NB4 (cell line): ENCODE measurements around the gene STOML1.

ENCODE experiments used
- DNase-seq: peaks from one replicate; pipeline ENCODE4 v3.0.0; 2010; ENCODE audit warnings: low read depth
- H3K4me3 ChIP-seq: one replicate; pipeline ENCODE4 v1.5.1; 2011; ENCODE audit warnings: mild to moderate bottlenecking, low read depth, low read length, moderate library complexity
- MAX ChIP-seq: IDR thresholded peaks from 2 replicates; pipeline ENCODE4 v1.6.1; 2011; ENCODE audit warnings: low read depth, low read length
- MYC ChIP-seq: IDR thresholded peaks from 2 replicates; pipeline ENCODE4 v1.6.1; 2011; ENCODE audit warnings: low read depth, low read length
- POLR2A ChIP-seq: IDR thresholded peaks from 2 replicates; pipeline ENCODE4 v1.6.1; 2011; ENCODE audit warnings: mild to moderate bottlenecking; ENCODE audit not compliant: insufficient read length; ENCODE audit errors: extremely low read depth
- TF ChIP-seq, protein P1 (sequence below): IDR thresholded peaks from one replicate; pipeline ENCODE4 v1.5.1; 2012; ENCODE audit warnings: low read depth, low read length

The STOML1 gene

DNA sequence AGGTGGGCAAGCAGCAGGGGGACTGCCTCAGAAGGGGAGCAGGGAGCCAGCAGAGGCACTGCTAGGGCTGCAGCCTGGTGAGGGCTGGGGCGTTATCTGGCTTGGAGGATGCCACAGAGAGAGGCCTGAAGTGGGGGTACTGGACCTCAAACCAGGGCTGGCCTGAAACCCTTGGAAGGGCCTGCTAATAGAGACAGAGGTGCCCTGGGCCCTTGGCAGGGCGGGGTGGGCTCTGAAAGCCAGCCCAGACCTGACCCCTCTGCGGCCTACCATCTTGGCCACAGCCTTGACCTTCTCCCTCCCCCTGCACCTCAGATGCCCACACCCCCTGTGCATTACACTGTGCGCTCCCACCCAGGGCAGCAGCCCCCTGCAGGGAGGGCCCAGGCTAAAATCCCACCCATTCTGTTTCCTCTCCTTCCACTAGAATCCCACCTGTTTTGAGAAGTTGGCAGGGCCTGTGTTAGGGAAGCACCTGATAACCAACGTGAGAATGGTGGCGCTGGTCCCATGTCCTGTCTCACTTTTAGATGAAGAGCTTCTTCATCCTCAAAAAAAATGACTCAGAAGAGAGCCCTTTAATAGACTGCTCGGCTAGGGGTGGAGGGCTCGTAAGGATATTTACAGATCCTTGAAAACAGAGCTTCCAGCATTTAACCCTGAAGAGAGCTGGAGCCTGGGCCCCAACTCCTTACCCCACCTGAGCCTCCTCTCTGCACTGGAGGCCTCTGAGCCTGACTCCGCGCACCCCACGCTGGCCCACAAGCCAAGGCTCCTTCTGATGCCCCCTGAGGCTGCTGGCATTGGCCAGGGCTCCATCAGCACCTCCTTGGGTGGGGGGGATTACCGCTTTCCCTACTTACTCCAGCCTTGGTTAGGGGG lies 36.0 kb downstream of the STOML1 start:
- TF ChIP-seq, protein P1, sequence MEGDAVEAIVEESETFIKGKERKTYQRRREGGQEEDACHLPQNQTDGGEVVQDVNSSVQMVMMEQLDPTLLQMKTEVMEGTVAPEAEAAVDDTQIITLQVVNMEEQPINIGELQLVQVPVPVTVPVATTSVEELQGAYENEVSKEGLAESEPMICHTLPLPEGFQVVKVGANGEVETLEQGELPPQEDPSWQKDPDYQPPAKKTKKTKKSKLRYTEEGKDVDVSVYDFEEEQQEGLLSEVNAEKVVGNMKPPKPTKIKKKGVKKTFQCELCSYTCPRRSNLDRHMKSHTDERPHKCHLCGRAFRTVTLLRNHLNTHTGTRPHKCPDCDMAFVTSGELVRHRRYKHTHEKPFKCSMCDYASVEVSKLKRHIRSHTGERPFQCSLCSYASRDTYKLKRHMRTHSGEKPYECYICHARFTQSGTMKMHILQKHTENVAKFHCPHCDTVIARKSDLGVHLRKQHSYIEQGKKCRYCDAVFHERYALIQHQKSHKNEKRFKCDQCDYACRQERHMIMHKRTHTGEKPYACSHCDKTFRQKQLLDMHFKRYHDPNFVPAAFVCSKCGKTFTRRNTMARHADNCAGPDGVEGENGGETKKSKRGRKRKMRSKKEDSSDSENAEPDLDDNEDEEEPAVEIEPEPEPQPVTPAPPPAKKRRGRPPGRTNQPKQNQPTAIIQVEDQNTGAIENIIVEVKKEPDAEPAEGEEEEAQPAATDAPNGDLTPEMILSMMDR, result no peak
- TF ChIP-seq POLR2A (no peak), MYC (no peak), MAX (no peak)
- no peak overlapping the region for H3K4me3 ChIP-seq
- DNase-seq, result no peak

DNA sequence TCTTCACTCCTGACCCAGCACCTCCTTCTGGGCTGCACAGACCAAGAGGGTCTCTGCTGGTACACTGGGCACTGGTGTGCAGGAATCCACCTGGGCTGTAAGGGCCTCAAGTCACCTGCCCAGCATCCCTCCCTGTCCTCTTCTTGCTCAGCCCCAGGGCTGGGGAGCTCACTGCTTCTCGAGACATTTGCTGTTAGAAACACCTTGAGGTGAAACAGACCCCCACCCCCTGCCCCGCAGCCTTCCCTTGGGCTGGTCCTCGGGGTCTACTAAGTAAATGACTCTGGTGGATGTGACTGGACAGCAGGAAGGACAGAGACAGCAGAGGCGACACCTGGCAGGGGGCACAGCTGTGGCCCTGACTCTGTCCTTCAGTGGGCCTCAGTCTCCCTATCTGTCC lies 36.8 kb downstream of the STOML1 start:
- no peak for DNase-seq
- no peak overlapping the region for H3K4me3 ChIP-seq
- no peak for TF ChIP-seq MYC
- TF ChIP-seq POLR2A, result no peak
- TF ChIP-seq, protein P1, result no peak

DNA sequence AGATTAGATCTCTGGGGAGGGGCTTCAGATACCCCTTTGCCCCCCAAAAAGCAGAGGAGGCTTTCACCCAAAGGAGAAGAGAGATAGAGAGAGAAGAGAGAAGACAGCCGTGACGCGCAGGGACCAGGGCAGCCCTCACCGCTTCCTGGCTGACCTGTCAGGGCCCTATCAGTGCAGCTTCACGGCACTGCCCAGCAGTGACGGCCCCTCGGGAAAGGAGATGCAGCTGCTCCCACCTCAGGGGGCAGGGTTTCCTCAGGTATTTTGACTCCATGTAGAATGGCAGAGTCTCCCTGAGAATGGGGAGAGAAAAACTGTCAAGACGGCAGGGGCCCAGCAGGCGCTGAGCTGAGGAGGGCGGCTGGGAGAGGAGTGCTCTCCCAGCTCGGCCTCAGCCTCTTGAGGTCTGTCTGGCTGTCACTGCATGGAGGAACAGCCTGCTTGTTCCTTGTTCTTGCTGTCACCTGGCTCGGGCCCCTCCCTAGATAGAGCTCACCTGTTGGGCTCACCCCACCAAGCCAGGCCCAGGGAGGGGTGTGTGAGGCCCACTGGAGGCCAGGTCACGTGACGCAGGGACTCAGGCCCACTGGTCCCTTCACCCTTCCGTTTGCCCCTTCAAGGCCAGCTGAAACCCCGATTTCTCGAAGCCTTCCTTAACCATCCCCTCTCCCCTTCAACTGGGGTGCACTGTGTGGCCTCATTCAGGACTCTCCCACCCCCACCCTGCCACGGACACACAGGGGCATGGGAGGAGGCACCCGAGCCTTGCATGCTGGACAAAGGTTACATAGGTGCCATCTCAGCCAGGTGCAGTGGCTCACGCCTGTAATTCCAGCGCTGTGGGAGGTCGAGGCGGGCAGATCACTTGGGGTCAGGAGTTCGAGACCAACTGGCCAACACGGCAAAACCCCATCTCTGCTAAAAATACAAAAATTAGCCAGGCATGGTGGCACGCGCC lies 37.6 kb downstream of the STOML1 start:
- H3K4me3 ChIP-seq, result no peak overlapping the region
- DNase-seq, result no peak
- TF ChIP-seq, protein P1, result no peak
- no peak for TF ChIP-seq MAX
- no peak for TF ChIP-seq POLR2A
- TF ChIP-seq MYC, result no peak

DNA sequence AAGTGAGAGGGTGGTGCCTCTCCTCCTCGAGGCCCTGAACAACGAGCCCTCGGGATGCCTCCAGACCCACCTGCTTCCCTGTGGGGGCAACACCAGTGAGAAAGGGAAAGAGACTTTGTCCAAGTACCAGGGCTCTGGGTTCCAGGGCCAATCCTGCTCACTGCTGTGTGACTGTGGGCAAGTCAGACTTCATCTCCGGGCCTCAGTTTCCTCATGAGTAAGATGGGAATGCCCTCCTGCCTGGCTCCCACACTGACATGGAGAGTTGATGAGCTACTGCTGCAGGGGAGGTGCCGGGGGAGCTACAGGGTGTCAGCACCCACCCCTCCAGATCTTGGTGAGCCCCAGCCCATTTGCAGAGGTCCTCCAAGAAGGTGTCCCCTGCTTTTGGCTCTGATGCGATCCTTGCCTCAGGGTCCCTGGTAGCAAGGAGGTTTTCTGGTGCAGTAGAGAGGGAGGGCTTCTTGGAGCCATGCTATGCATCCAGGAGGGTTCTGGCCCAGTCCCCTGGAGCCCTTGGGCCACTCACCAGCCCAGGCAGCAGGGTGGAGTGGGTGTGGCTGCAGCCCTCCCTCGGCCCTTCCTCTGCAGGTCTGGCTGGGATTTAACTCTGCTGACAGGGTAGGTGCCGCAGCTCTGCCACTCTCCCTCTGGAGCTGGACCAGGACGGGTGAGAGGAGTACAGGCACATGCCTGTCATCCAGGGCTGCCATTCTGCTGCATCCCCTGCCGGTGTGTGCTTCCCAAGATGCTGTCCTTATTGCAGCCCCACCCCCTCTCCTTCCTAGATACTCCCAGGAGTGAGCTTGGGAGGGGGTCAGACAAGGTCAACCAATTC lies 39.0 kb downstream of the STOML1 start:
- no peak overlapping the region for H3K4me3 ChIP-seq
- DNase-seq, result no peak
- TF ChIP-seq, protein P1, result no peak
- TF ChIP-seq MAX (no peak), MYC (no peak), POLR2A (no peak)

DNA sequence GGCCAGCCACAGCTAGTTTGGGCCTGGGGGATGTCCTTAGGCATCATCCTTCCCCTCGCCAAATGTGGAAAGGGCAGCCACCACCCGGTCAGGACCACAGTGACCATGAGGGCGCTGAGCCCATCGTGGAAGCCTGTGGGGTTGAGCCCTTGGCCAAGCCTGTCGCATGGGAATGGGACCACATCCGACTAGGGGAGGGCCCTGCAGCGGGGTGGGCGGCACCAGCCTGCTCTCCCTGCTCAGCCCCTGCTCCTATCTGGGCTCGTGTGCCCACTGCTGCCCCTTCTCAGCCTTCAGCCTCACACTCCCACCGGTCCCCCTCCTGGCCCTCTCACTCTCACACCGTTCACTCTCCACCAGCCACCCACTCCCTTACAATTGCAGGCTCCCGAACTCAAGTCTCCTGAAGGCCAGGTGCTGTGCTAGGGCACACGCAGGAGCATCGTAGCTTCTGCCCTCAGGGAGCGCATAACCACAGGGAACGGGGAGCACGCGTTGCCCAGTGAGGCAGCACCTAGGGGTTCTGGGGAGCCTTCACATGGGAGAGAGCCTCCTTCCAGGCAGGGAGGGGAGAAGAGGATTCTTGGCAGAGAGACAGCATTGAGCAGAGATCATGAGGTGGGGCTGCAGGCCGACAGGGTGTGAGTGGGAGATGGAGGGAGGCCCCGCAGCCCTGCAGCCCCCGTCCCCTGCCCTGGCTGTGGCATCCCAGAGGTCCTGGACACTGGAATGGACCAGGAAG lies 39.8 kb downstream of the STOML1 start:
- TF ChIP-seq MYC (no peak), MAX (no peak), POLR2A (no peak)
- TF ChIP-seq, protein P1, result no peak
- no peak overlapping the region for H3K4me3 ChIP-seq
- no peak for DNase-seq
